GM19035 (cell line): ENCODE measurements around the gene STK32B.

Source experiments
- ATAC-seq: cut with Tn5 transposase; IDR thresholded peaks from one replicate; pipeline ENCODE4 v1.9.1; 2021; ENCODE audit not compliant: unreplicated experiment

The STK32B gene

DNA sequence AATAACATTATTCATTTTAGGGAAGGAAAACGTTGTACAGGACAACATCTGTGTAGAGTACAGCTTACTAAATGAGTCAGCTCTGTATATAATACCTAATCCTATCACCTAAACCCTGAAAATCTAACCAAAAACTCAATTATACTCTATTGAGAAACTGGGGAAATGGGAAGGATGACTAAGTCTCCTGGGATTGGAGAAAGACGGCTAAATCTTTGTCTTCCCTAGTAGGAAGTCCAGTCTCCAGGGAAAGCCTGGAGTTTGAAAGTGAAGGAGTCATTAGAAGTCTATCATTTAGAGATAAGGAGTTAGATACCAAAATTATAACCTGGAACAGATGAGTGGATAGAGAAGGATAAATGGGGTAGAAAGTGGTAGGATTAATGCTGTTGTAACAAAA lies 286.5 kb downstream of the STK32B start:
- ATAC-seq = no peak

GRCh38 chr4:5338531-5338930 lies 287.3 kb downstream of the STK32B start:
- ATAC-seq = no peak

- ATAC-seq = no peak
Observed at GRCh38 chr4:5340991-5341451, 289.7 kb downstream of the STK32B start.

- ATAC-seq = no peak
Observed at GRCh38 chr4:5341526-5341925, 290.2 kb downstream of the STK32B start.

- ATAC-seq = no peak
Observed at GRCh38 chr4:5355846-5356245, 304.6 kb downstream of the STK32B start.

- no peak for ATAC-seq
Observed at GRCh38 chr4:5357870-5358269, 306.6 kb downstream of the STK32B start.

DNA sequence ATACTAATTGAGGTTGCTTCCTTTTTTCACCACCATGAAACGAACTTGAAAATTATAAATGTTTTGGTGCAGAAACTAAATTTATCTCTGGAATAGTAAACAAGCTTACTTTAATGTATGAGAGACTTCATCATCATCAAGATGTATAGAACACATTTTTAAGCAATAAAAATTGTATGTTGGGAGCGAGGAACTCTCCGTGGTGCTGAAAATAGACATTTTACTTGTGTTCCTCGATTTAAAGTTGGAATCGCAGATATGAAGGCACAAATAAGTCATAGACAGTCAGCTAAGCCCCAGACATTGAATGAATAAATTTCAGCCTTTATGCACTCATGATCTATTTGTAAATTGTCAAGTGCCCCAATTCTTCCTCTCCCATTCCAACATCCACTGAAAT lies 310.7 kb downstream of the STK32B start:
- ATAC-seq = no peak

DNA sequence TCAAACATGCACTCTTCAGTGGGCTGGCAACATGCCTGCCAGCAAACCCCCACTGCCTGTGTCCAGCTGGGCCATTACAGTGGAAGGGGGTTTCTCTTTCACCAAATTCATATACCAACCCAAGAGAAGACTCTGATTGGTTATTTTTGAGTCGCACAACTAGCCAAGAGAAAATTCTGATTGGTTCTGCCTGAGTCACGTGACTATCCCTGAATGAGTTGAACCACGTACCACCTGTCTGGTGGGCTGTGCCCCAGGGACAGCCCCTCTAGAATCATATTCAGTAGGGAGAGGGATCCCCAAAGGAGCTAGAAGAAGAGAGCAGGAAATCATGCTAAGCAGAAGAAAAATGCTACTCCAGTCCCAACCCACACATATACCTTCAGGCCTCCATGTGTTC lies 313.1 kb downstream of the STK32B start:
- ATAC-seq = no peak

DNA sequence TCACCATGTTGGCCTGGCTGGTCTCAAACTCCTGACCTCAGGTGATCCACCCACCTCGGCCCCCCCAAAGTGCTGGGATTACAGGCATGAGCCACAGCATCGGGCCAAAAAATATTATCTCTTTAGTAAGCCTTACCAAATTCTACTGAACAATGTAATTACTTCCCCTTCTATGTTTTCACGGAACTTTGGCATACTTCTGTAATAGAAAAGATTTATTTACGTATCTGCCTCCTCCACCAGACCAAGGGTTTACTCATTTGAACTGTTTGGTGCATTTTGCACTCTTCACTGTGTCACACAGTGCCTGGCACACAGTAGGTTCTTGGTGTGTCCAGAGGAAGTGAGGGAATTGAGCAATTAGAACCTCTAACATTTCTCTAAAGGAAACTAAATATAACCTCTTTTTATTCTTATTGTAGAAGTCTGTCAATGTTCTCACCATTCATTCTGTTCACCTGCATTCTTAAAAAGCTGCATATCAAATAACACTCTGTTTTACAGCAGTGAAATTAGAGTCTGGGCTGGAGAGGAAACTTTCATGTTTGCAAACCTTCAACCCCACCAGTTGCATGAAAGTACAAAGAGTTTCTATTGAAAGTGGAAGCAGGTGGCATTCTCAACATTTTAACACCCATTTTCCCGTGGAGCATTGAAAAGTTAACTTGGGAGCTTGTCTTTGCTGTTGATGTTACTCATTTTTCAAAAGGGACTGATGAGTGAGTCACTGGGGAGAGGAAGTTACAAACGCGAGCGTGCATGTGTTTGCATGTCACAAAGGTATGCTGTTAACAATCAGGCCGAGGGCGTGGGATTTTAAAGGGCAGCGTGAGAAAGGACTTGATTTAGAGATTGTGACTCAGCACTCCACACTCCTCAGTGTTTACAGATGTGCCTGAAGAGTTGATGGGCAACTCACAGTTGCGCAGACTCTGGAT lies 314.1 kb downstream of the STK32B start:
- ATAC-seq = no peak

DNA sequence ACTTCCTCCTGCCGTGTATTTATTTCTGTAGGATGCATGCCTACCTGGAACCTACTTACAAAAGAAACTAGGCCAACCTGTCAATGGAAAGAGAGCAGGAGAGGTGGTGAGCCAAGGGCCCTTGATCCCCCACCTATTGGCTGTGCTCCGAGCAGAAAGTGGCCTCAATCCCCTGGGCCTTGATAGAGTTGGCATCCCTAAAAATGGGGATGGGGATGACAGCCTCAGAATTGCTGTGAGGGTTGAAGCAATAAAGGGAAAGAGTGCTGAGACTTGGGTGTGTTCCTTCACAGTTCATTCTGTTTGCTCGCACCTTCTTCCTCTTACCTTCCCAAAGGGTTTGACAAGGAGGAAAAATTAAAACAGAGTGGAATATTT lies 314.7 kb downstream of the STK32B start:
- no peak for ATAC-seq

DNA sequence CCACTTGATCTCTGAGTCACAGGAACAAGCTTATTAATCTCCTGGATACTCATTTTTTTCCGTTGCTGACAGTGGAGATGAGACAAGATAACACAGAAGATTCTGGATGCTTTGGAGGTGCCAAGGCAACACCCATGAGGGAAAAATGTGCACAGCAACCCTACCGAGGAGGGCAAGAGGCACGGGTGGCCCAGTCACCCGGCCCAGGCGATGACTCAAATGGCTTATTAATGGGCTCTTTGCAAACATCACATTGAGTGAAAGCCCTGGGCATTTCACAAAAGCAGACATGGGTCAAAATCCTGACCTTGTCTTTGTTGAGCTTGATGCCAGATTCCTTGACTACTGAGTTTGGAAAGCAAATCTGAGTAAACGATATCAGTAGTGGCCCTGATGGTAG lies 315.1 kb downstream of the STK32B start:
- ATAC-seq = no peak

DNA sequence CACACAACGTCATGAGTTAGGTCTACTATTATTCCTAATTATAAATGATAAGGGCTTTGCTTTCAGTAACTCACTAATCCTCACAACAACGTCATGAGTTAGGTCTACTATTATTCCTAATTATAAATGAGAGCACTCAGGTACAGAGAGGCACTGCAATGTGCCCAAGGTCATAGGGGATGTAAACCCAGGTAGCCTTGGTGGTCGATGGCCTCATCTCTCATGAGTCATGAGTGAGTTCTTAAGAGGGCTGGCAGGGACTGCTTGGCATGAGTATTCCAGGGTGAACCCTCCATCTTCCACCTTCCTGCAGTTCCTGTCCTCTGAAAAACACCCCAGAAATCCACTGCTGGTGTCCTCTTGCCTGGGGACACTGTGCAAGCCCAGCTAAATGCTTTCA lies 317.1 kb downstream of the STK32B start:
- ATAC-seq = no peak

- no peak for ATAC-seq
Observed at GRCh38 chr4:5370286-5370685, 319.0 kb downstream of the STK32B start.

DNA sequence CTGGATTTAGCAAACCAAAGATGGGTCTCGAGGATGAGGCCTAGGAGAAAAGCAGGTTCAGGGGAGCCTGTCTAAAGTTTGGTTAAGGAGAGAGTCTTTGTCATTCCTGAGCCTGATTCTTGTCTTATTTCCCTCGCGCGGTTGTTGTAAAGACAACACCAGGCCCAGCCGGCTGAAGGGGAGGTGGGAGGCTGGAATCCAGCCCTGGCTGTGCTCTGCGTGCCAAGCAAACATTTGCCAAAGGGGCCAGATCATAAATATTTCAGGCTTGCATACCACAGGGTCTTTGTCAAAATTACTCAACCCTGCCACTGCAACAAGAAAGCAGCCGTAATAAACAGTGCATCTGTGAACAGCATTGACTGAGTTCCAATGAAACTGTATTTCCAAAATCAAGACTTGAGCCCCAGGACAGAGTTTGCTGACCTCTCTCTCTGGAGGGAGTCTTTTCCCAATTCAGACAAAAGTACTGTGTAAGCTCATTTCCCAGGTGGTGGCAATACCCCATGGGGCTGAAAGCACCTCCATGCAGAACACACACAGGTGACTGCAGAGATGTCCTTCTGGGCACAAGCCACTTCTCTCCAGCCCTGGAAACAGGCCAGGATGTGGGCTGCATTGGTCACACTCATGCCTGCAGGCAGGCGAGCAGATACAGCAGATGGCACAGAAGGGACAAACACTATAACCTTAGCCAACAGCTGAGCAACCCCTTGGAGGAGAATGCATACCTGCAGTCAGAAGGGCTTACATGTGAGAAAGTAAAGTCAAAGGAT lies 320.3 kb downstream of the STK32B start:
- ATAC-seq = no peak

GRCh38 chr4:5372198-5372597 lies 320.9 kb downstream of the STK32B start:
- no peak for ATAC-seq

DNA sequence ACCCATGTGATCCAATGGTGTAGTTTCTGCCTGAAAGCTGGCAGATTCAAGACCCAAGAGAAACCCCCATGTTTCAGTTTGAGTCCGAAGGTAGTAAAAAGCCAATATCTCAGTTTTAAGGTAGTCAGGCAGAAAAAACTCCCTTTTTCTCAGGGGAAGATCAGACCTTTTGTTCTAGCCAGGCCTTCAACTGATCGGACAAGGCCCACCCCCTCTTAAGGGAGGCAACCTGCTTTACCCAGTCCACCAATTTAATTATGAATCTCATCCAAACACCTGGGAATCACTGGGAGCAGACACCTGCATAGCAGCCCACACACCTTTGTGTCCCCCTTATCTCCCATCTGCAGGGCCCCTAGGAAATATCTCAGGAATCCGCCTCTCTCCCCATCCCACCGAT lies 322.0 kb downstream of the STK32B start:
- ATAC-seq = no peak

DNA sequence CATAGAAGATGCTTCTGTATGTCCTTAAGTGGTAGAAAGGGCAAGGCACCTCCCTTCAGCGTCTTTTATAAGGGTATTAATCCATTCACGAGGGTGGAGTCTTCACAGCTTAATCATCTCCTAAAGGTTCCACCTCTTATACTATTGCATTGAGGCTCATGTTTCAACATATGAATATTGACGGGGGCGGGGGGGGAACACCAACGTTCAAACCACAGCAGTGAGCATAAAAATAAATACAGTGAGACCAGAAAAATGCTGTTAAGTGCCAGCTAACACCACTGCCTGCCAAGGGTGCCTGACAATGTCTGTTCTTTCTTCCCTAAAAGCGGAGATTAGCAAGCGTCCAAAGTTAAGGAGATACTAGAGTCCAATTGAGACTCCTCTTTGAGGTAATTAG lies 323.3 kb downstream of the STK32B start:
- ATAC-seq = no peak

GRCh38 chr4:5374994-5375393 lies 323.7 kb downstream of the STK32B start:
- no peak for ATAC-seq

GRCh38 chr4:5376015-5376414 lies 324.7 kb downstream of the STK32B start:
- no peak for ATAC-seq

GRCh38 chr4:5378002-5378401 lies 326.7 kb downstream of the STK32B start:
- no peak for ATAC-seq

- no peak for ATAC-seq
Observed at GRCh38 chr4:5379895-5380294, 328.6 kb downstream of the STK32B start.

DNA sequence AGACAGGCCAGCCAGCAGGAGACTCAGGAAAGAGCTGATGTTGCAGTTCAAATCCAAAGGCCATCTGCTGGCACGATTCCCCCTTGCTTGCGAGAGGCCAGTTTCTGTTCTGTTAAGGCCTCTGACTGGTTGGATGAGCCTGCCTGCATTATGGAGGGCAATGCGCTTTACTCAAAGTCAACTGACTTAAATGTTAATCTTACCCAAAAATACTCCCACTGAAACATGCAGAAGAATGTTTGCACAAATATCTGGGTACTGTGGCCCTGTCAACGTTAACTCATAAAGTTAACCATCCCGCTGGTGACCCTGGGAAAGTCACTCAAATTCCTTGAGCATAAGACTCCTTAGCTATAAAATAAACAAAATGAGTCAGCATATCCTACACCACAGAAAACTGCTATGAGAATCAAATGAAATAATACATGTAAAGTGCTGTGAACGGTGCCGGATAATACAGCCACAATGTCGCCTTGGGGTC lies 330.7 kb downstream of the STK32B start:
- ATAC-seq = no peak
